BLaER1 (cell line): Measurements from ENCODE around the gene GALNT10.

Source experiments
- H3K27ac ChIP-seq: shearing (Covaris generic); formaldehyde crosslinking; 2 replicates; pipeline ENCODE4 v1.8.1; 2022
- H3K27me3 ChIP-seq: shearing (Covaris generic); formaldehyde crosslinking; 2 replicates; pipeline ENCODE4 v1.8.1; 2022
- H3K36me3 ChIP-seq: shearing (Covaris generic); formaldehyde crosslinking; 2 replicates; pipeline ENCODE4 v1.8.1; 2022
- H3K4me1 ChIP-seq: shearing (Covaris generic); formaldehyde crosslinking; 2 replicates; pipeline ENCODE4 v1.8.1; 2022
- H3K4me2 ChIP-seq: shearing (Covaris generic); formaldehyde crosslinking; 2 replicates; pipeline ENCODE4 v1.8.1; 2022
- H3K4me3 ChIP-seq: shearing (Covaris generic); formaldehyde crosslinking; 2 replicates; pipeline ENCODE4 v1.8.1; 2022
- H3K9ac ChIP-seq: shearing (Covaris generic); formaldehyde crosslinking; 2 replicates; pipeline ENCODE4 v1.8.1; 2022
- H3K9me3 ChIP-seq: shearing (Covaris generic); formaldehyde crosslinking; 2 replicates; pipeline ENCODE4 v1.8.1; 2022
- H4K20me1 ChIP-seq: shearing (Covaris generic); formaldehyde crosslinking; 2 replicates; pipeline ENCODE4 v1.8.1; 2022
- Cebpa-rat ChIP-seq: shearing (Covaris generic); IDR thresholded peaks from 2 replicates; pipeline ENCODE4 v1.8.1; 2022

The GALNT10 gene

GRCh38 chr5:154271936-154272514 lies 81.5 kb downstream of the GALNT10 start:
- H3K4me2 ChIP-seq = peak overlapping the region; percentile 51
- H3K36me3 ChIP-seq = no peaks in the 10 kb centered on the region
- no peak for TF ChIP-seq Cebpa-rat
- peaks cover 24% of the 10 kb centered on the region for H3K4me1 ChIP-seq
- no peak overlapping the region for H3K27ac ChIP-seq
- no peaks in the 10 kb centered on the region for H3K27me3 ChIP-seq
- H3K4me3 ChIP-seq = no peak overlapping the region
- H3K9me3 ChIP-seq = no peaks in the 10 kb centered on the region
- no peaks in the 10 kb centered on the region for H4K20me1 ChIP-seq
- H3K9ac ChIP-seq = no peak overlapping the region

DNA sequence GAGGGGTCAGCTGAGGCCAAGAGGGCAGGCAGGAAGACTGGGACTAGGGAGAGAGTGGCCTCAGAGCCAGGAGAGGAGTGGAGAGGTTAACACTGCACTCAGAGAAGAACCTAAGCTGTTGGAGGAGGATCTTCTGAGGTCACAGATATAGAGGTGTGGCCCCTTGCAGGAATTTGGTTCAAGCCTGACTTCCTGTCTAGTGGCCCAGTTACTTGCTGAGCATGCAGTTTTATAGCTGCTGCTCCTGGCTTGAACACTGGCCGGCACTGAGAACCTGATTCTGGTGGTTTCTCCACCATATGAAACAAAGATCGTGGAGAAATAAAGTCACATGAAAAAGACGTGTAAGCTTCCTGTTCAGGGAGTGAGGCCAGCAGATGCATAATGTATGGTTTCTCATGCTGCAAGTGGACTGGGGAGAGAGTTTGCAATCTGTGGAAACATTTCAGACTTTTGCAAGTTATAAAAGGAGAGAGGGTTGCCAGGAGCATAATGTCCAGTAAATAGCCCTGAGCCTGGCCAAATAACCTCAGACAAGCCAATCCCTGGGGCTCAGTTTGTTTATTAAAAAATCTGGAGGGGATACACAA lies 82.6 kb downstream of the GALNT10 start:
- TF ChIP-seq Cebpa-rat = no peak
- H3K4me3 ChIP-seq = no peak overlapping the region
- no peak overlapping the region for H3K9ac ChIP-seq
- no peak overlapping the region for H3K27ac ChIP-seq
- H3K4me2 ChIP-seq = no peak overlapping the region
- H3K36me3 ChIP-seq = no peaks in the 10 kb centered on the region
- H3K27me3 ChIP-seq = no peaks in the 10 kb centered on the region
- H3K9me3 ChIP-seq = no peaks in the 10 kb centered on the region
- peaks cover 24% of the 10 kb centered on the region for H3K4me1 ChIP-seq
- H4K20me1 ChIP-seq = no peaks in the 10 kb centered on the region

DNA sequence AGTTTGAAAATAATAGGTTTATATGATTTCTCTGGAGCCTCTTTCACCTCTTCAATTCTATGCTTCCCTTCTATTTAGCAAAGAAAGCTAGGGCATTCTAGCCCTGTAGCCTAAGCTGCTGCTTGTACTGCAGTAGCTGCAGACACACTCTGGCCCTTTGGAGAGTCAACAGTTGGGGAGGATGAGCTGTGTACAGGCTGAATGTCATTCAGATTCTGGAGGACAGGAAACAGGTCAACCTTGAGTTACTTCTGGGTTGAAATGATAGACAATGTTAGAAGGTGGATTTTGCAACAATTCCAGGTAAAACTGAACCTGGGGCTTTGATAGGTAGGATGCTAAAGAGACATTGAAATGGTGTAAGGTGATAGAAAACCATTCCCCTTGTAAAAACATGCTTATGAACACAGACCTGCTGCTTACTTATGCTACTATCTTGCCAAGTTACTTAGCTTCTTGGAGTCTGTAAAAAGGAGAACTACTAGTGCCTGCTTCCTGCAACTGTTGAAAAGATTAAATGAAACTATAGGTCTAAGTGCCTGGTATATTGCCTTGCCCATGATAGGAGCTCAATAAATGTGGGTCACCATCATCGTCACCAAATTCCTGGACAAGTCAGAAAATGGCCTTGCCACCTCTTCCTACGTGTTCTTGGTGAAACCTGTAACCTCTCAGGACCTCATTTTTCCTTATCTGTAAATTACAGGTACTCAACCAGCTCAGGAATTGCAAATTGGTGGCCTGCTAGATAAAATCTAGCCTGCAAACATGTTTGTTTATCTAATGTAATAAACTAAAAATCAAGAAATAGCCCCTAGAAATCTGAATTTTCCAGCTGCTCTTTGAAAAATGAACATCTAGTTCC lies 83.7 kb downstream of the GALNT10 start:
- no peak overlapping the region for H3K4me3 ChIP-seq
- no peak overlapping the region for H3K27ac ChIP-seq
- no peaks in the 10 kb centered on the region for H3K36me3 ChIP-seq
- no peaks in the 10 kb centered on the region for H4K20me1 ChIP-seq
- no peaks in the 10 kb centered on the region for H3K9me3 ChIP-seq
- no peak overlapping the region for H3K9ac ChIP-seq
- no peaks in the 10 kb centered on the region for H3K27me3 ChIP-seq
- H3K4me1 ChIP-seq = peaks cover 24% of the 10 kb centered on the region
- no peak for TF ChIP-seq Cebpa-rat
- H3K4me2 ChIP-seq = no peak overlapping the region

DNA sequence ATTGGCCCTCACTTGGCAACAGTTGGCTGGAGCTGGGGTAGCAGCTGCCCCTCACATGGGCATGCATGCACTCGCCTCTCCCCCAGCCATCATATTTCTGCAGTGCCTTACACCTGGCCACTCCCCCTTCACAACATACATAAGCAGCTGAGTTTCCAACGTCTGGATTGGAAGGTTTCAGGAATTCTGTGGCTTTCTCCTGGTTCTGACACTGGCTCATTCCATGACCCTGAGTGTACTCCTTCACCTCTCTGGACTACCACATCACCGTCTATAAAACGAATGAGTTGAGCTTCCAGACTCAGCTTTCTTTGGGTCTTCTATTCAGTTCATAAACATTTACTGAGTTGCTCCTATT lies 84.3 kb downstream of the GALNT10 start:
- H3K4me1 ChIP-seq = peaks cover 24% of the 10 kb centered on the region
- no peak for TF ChIP-seq Cebpa-rat
- no peak overlapping the region for H3K4me3 ChIP-seq
- no peak overlapping the region for H3K4me2 ChIP-seq
- no peaks in the 10 kb centered on the region for H4K20me1 ChIP-seq
- H3K27ac ChIP-seq = no peak overlapping the region
- no peak overlapping the region for H3K9ac ChIP-seq
- H3K36me3 ChIP-seq = no peaks in the 10 kb centered on the region
- H3K27me3 ChIP-seq = no peaks in the 10 kb centered on the region
- H3K9me3 ChIP-seq = no peaks in the 10 kb centered on the region

DNA sequence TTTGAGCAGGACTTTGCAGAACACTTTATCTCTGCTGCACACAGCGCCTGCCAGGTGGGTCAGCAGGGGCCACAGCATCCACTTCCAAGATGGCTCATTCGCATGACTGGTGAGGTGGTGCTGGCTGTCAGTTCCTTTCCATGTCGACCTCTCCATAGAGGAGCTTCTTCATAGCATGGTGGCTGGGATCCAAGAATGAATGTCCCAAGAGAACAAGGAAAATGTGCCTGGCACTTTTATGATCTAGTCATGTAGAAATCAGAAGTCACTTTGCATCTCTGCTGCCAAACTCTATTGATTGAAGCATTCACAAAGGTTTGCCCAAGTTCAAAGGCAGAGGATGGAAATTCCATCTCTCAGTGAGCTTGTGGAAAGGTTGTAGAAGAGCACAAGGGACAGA lies 85.0 kb downstream of the GALNT10 start:
- no peak overlapping the region for H3K4me3 ChIP-seq
- no peak overlapping the region for H3K4me2 ChIP-seq
- no peaks in the 10 kb centered on the region for H3K36me3 ChIP-seq
- no peak overlapping the region for H3K27ac ChIP-seq
- no peaks in the 10 kb centered on the region for H4K20me1 ChIP-seq
- no peaks in the 10 kb centered on the region for H3K9me3 ChIP-seq
- no peak overlapping the region for H3K9ac ChIP-seq
- TF ChIP-seq Cebpa-rat = no peak
- H3K4me1 ChIP-seq = peaks cover 24% of the 10 kb centered on the region
- H3K27me3 ChIP-seq = no peaks in the 10 kb centered on the region

- H3K4me1 ChIP-seq = peaks cover 16% of the 10 kb centered on the region
- no peak overlapping the region for H3K27ac ChIP-seq
- no peak overlapping the region for H3K9ac ChIP-seq
- no peak overlapping the region for H3K4me3 ChIP-seq
- no peaks in the 10 kb centered on the region for H4K20me1 ChIP-seq
- no peaks in the 10 kb centered on the region for H3K36me3 ChIP-seq
- TF ChIP-seq Cebpa-rat = no peak
- H3K4me2 ChIP-seq = no peak overlapping the region
- H3K27me3 ChIP-seq = no peaks in the 10 kb centered on the region
- no peaks in the 10 kb centered on the region for H3K9me3 ChIP-seq
Observed at GRCh38 chr5:154276261-154276972, 85.9 kb downstream of the GALNT10 start.

- H3K4me1 ChIP-seq = peaks cover 11% of the 10 kb centered on the region
- H3K9me3 ChIP-seq = no peaks in the 10 kb centered on the region
- H3K4me2 ChIP-seq = no peak overlapping the region
- H3K27me3 ChIP-seq = no peaks in the 10 kb centered on the region
- no peak overlapping the region for H3K9ac ChIP-seq
- H4K20me1 ChIP-seq = no peaks in the 10 kb centered on the region
- H3K4me3 ChIP-seq = no peak overlapping the region
- no peak for TF ChIP-seq Cebpa-rat
- no peak overlapping the region for H3K27ac ChIP-seq
- no peaks in the 10 kb centered on the region for H3K36me3 ChIP-seq
Observed at GRCh38 chr5:154276973-154277331, 86.4 kb downstream of the GALNT10 start.

GRCh38 chr5:154277499-154277898 lies 87.0 kb downstream of the GALNT10 start:
- no peak overlapping the region for H3K9ac ChIP-seq
- TF ChIP-seq Cebpa-rat = no peak
- H3K4me2 ChIP-seq = no peak overlapping the region
- H3K4me3 ChIP-seq = no peak overlapping the region
- no peak overlapping the region for H3K27ac ChIP-seq
- H3K36me3 ChIP-seq = no peaks in the 10 kb centered on the region
- H4K20me1 ChIP-seq = no peaks in the 10 kb centered on the region
- no peaks in the 10 kb centered on the region for H3K9me3 ChIP-seq
- no peaks in the 10 kb centered on the region for H3K27me3 ChIP-seq
- peaks cover 6% of the 10 kb centered on the region; the same call in 1 of the 2 replicates for H3K4me1 ChIP-seq

- H3K4me1 ChIP-seq = no peaks in the 10 kb centered on the region; the same call in 1 of the 2 replicates
- no peaks in the 10 kb centered on the region for H3K27me3 ChIP-seq
- no peaks in the 10 kb centered on the region for H3K36me3 ChIP-seq
- TF ChIP-seq Cebpa-rat = no peak
- H3K9me3 ChIP-seq = no peaks in the 10 kb centered on the region
- H3K9ac ChIP-seq = no peak overlapping the region
- H3K4me3 ChIP-seq = no peak overlapping the region
- no peak overlapping the region for H3K4me2 ChIP-seq
- H3K27ac ChIP-seq = no peak overlapping the region
- H4K20me1 ChIP-seq = no peaks in the 10 kb centered on the region
Observed at GRCh38 chr5:154278186-154278585, 87.7 kb downstream of the GALNT10 start.

GRCh38 chr5:154278908-154279307 lies 88.4 kb downstream of the GALNT10 start:
- no peak overlapping the region for H3K4me3 ChIP-seq
- H3K4me2 ChIP-seq = no peak overlapping the region
- no peaks in the 10 kb centered on the region for H3K9me3 ChIP-seq
- H3K9ac ChIP-seq = no peak overlapping the region
- no peaks in the 10 kb centered on the region for H4K20me1 ChIP-seq
- H3K36me3 ChIP-seq = no peaks in the 10 kb centered on the region
- no peaks in the 10 kb centered on the region for H3K27me3 ChIP-seq
- H3K4me1 ChIP-seq = no peaks in the 10 kb centered on the region
- TF ChIP-seq Cebpa-rat = no peak
- H3K27ac ChIP-seq = no peak overlapping the region
